SW480 (cell line): ENCODE measurements around the gene ADGRB2.
A peak's percentile ranks its signal among the peaks of the same experiment; 100 is the strongest.

Experiments used
- DNase-seq: peaks from one replicate; pipeline ENCODE4 v3.0.0-alpha.2; 2016; ENCODE audit warnings: low spot score

ADGRB2 gene

DNA sequence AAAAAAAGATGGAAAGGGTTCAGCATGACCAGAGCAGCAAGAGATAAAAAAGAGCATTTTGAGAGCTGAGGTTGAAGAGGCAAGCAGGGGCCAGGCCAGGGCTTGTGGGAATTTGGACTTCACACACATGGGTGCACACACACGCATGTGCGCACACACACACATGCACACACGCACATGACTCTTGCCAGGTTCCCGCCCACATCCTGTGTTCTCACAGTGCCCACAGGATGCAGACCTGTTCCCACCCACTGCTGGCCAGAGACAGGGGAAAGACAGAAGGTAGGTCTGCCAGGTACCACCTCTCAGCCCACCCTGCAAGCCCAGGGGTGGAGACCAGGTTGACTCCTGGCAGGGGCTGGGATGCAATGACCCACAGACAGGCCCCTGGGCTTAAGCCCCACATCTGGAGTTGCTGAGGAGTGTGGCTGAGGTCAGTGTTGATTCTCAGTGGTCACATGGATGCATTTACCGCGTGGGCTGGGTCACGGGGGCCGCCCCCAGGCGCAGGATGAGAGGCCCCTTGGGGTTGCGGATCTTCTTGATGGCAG lies 64.7 kb downstream of the ADGRB2 start:
- peak; percentile 8 for DNase-seq

DNA sequence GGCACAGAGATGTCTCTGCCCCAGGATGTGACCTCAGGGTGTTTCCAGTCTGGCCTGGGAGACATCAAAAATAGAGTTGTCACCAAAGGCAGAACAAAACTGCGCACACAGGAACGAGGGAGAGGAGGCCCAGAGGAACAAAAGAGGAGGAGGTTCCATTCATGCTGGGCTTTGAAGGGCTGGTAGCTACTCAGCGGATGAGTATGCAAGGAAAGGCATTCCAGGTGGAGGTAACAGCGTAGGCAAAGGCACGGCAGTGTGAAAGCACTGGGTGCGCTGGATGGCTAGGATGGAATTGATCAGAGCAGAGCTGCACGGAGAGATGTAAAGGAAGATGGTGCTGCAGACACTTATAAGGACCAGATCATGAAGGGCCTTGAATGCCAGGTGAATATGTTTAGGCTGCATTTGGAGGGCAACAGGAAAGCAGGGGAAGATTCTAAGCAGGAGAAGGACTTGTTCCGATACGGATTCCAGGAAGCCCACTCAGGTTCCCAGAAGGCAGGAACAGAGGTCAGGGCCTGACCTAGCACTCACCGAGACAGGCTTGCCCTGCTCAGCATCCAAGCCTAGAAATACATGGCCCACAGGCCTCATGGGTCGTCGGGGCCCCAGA lies 66.7 kb downstream of the ADGRB2 start:
- DNase-seq: no peak

DNA sequence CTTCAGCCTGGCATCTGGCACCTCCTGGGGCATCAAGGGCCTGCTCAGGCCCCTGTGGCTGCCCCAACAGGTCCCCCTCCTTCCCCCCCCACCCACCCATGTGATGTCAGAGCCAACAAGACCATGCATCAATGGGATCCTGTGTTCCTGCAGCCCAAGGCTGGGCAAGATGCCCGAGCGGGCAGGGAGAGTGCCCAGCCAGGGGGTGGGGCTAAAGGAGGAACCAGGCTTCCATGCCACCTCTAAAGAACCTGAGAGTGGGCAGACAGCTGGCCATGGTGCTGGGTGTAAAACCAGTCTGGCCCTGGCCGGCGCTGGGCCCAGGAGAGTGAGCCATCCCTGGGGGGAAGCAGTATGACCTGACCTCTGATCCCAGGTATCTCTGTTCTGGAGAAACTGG lies 67.9 kb downstream of the ADGRB2 start:
- DNase-seq: peak; percentile 21

DNA sequence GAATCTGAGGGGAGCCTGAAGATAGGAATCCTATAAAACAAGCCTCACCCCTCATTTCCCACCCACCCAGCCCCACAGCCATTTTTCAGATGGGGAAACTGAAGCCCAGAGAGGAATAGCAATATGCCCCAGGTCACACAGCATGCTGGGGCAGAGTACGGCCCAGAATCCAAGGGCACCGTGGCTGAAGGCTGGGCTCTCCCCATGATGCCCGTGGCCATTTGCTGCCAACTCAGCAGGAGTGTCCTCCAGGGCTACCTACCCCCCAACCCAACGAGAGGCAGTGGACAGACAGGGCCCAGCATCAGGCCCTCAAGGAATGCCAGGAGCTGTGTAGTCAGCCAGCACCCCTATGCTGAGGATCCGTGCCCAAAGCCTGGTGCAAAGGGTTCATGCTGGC lies 68.8 kb downstream of the ADGRB2 start:
- DNase-seq: no peak

DNA sequence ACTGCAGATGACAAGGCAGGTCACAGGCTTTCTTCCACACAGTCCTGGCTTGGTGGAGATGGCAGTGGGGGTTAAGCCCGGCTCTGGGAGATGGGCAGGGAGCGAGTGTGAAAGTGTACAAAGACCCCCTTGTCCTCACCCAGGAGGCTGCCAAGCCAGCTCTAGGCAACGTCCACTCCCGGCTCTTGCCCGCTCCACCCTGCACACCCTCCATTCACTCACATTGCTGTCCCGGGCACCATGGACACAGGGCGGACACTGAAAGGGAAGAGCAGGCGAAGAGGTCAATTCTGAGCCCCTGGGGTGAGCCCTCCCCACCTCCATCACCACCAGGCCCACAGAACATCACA lies 69.2 kb downstream of the ADGRB2 start:
- DNase-seq: no peak

DNA sequence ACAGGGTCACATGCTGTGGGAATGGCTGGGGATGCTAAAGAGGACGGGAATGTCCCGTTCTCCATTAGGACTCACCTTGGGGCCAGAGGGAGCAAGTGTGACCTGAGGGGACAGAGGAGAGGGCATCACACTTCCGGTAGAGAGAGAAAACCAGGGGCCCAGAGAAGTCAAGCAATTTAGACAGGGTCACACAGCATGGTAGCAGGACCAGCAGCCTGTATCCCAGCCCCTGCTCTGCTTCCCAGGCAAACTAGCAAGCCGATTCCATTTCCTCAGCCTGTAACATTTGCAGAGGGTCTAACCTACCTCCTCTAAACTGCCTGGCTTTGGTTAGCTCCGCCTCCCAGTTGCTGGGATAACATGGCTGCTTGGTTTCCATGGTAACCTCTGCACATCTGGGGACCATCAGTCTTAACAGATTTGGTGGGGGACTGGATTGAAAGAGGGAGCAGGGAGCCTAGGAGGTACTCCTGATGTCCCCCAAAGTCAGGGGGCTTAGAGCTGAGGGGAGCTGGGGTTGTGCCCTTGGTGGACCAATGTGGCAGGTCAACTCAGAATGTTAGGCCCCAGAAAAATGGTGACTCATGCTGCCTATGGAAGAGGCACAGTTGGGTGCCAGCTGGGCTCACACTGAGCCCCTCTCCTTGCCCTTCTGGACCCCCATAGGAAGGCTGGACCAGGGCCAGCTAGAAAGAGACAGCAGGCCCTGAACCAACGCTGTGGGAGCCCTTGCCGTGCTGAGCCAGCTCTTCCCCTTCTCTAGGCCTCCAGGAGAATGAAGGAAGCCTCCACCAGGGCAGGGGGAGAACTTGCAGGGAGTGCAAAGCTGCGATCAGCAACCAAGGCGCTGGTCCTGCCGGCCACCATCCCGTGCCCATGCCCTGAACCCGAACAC lies 69.8 kb downstream of the ADGRB2 start:
- no peak for DNase-seq

DNA sequence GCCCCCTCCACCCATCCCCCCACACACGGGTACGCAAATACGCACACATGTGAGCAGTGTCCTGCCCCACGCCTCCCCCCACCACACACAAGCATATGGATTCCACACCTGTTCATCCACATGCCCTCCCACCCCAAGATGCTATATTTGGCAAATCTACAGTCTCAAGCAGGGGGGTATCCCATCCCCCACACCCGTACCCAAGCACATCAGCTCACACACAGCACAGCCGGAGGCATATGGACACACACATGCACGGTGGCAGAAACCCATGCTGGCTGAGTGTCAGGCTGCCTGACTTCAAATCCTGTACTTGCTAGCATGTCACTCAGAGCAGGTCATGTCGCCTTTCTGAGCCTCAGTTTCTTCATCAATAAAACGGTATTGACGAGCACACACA lies 70.9 kb downstream of the ADGRB2 start:
- DNase-seq: no peak

DNA sequence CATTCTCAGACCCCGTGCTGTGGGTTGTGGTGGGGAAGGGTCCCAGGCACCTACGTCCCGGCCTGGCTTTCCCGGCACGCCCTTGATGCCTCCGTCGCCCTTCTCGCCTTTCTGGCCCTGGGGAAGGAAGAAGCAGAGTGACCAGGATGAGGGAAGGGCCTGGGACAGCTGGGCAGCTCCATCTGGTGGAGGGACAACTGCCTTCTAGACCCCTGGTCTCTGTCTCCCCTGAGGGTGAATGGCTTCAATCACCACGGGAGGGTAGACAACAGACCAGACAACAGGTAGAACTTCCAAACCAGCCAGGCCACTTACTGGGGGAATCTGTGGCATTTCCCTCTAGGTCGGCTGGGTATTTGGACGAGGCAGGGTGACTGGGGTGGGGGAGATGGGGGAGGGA lies 72.2 kb downstream of the ADGRB2 start:
- DNase-seq: no peak

DNA sequence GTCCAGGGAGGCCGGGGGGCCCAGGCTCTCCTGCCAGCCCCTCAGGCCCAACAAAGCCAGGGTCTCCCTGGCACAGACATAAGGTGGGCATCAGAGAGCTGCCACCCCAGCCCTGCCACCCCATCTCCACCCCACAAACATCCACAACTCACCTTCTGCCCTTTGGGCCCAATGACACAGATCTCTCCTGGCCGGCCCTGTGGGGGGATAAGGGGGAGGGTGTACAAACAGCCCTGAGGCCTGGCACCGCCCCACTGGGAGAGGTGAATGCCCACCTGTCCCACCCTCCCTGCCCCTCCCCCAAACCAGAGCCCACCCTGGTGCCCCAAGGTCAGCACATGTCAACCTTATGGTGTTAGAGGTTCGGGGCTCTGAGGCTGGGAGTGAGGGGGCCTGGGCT lies 72.7 kb downstream of the ADGRB2 start:
- DNase-seq: no peak

DNA sequence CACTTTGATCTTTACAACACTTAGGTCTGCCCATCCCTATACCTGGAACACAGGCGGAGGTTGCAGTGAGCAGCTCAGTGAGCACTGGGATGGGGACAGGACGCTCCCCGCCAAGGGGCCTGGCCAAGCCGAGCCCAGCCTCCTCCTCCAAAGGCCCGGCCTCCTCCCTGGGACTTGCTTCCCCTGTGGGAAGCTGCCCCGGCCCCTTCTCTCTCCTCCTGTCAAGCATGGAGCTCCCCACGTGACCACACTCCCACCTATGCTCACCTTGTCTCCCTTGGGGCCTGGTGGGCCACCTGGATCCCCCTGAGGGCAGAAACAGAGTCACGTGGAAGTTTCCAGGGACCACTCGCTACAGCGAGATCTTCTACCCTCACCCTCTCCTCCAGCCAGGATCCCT lies 73.2 kb downstream of the ADGRB2 start:
- DNase-seq: peak; percentile 47

DNA sequence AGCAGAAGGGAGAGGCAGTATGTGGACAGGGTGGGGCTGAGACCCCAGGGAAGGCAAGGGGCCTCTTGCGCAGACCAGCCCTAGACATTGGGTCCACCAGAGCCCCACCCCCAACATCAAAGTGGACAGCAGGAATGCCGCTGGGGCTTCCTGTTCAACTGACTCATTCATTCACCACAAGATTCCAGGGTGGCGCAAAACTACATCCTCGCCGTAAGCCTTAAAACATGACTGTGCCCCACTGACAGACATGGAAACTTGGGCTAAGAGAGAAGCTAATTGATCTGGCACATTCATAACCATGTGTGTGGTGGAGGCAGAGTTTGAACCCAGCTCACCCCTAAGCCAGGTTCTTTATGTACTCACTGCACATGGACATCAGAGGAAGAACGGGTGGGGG lies 74.3 kb downstream of the ADGRB2 start:
- peak; percentile 95 for DNase-seq

DNA sequence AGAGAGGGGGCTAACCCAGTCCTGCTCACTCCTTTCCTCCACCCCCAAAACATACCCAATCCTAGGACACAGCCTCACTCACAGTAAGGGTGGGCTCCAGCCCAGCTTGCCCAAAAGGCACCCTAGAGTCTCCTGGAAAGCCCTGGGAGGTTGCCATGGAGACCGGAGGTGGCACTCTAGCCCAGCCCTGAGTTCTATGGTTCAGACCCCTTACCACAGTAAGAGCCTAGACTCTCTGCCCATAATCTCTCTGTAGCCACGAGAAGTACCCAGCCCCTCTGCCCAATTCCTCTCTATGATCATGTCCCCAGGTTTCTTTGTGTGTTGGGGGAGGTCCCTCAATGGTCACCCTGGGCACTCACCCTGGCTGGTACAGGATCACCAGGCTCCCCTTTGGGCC lies 74.8 kb downstream of the ADGRB2 start:
- peak; percentile 45 for DNase-seq

DNA sequence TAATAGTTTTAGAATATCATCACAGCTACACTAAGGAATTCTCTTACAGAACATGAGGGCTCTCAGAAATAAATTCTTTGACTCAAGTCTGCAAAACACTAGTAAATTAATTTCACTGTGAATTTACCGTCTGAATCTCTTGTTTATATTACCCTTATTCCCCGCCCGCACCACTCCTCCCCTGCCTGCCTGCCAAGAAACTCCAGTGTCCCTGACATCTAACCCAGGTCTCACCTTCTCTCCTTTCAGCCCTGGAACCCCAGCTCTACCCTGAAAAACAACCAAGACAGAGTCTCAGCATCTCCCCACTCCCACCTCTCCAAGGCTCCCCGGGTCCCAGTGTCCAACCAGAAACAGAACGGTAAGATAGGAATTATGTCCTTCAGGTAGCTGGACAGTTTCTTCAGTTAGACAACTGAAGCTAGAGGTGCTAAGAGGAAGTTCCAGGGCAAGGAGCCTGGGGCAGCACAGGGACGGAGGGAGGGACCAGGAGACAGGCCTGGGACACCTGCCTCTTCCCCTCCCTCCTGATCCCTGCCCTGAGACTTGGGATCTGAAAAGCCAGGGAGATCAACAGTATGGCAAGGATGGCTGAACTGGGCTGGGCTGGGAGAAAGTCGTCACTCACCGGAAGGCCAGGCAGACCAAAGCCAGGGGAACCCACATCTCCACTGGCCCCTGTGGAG lies 75.8 kb downstream of the ADGRB2 start:
- DNase-seq: no peak

DNA sequence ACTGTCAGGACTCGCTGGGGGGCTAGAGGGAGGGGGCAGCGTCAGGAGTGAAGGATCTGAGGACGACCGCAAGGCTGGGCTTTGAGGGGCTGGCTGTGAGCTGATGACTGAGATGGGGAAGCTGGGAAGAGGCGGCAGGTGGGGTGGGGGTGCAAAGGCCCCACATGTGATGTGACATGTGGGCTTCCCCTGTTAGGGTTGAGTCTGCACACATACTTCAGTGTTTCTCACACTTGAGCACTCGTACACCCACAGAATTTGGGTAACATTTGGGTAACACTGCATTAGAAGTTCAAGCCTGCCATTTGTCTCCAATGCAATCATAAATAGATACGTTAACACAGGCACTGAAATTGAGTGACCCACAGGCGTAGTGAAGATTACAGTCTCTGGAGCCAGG lies 76.5 kb downstream of the ADGRB2 start:
- no peak for DNase-seq

DNA sequence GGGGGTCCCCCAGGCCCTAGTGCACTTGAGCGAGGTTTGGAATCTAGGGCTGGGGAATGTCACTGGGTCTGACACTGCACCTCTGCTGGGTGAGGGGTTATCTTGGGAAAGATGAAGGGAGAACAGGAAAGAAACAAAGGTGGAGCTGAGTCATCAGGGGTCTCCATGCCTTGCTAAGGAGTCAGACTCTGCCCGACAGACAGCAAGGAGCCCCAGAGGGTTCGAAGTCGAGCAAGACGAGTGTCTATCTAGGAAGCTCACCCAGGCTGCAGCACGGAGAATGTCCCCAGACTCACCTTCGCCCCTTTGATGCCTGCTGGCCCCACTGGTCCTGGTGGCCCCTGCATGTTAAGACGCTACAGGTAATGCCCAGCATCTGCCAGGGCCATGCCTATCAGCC lies 78.3 kb downstream of the ADGRB2 start:
- DNase-seq: no peak

DNA sequence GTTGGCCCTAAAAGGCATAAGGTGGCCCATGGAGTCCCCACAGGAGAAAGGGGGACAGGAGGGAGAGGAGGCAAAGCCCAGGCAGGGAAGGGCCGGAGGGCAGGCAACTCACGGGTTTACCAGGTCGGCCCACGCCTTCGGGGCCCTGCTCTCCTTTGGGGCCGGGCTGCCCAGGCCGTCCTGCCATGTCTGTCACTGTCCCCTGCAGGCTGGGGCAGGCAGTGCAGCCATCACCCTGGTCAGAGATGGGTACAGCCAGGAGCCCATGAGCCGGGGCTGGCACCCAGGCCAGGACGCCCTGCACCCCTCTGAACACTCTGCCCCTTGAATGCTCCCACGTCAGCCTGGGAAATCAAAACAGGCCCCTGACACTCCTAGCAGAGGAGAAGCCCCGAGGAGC lies 80.1 kb downstream of the ADGRB2 start:
- DNase-seq: no peak

DNA sequence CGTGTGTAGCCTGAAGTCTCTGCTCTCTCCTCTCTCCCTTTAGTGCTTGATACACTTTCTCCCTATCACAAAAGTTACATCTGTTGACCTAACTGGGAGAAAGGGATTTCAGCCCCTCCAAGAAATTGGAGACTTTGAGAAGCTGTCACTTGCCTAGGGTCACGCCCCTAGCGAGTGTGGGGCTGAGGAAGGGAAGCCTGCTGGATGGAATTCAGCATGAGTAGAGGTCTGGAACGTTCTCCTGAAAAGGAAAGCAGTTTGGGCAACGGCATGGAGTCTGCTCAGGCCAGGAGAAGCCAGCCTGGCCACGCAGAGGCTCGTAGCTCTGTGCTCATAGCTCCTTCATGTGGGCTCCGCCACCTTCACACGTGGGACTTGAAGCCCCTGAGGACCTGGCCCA lies 82.7 kb downstream of the ADGRB2 start:
- DNase-seq: no peak

DNA sequence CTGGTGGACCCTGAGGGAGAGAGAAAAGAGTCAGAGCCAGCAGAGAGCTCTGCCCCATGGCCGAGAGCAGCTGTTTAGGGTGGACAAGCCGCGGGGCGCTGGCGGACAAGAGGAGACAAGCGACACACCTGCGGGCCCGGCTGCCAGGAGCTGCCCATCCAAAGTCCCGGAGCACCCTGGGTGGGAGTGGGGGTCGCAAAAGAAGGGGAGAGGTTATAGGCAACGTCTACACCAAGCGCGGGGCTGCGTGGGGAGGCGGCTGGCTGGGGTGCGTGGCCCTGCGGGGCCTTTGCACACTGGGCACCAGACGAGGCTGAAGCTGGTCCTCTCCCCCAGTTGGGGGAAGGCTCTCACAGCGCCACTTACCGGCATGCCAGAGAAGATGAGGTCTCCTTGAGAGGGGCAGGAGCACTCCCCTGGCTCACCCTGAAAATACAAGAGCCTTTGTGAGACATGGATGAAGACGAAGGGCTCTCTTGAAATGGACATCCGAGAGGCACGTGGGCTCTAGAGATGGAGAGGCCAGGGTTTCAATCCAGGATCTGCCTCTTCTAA lies 84.4 kb downstream of the ADGRB2 start:
- no peak for DNase-seq

DNA sequence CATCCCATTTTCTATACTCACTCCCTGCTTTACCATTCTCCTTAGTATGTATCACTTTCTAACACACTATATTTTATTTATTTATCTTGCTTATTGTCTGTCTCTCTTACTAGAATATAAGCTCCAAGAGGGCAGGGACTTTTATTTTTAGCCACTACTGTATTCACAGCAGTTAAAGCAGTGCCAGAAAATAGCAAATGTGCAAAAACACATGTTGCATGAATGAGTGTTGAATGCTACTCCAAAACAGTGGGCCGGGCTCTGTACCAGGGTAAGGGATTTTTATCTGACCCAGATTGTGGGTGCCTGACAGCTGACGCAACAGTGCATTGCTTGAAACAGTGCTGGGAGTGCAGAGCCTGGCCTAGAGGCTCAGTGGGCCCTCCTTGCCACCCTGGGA lies 85.0 kb downstream of the ADGRB2 start:
- no peak for DNase-seq

DNA sequence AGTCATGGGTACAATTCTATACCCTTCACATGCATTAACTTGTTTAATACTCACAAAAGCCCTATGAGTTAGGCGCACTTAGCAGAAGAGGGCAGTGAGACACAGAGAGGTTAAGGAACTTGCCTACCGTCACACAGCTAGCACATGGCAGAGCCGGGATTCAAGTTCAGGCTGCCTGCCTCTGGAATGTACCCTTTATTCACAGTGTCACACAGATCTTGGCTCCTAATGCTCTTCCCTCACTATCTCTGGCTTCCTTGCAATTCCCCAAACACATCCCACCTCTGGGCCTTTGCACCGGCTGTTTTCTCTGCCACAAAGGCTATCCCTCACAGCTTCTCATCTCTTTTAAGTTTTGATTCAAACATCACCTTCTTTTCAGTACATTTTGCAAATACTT lies 85.5 kb downstream of the ADGRB2 start:
- DNase-seq: no peak

DNA sequence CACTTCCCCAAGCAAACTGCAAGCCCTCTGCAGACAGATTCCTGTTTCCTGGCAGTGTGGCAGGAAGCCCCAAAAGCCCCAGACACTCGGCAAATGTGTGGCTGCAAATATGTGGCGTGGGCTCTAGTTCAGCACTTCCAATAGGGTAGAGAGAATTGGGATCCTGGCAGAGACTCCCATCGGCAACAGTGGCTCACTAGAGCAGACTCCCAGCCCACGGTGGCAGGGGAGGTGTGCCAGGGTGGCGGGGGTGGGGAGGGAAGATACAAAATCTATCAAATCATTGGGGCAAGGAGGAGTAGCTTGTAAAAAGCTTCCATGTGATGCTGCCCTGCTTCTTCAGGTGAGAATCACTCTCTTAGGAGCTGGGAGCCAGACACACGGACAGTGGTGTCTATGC lies 86.2 kb downstream of the ADGRB2 start:
- DNase-seq: no peak

DNA sequence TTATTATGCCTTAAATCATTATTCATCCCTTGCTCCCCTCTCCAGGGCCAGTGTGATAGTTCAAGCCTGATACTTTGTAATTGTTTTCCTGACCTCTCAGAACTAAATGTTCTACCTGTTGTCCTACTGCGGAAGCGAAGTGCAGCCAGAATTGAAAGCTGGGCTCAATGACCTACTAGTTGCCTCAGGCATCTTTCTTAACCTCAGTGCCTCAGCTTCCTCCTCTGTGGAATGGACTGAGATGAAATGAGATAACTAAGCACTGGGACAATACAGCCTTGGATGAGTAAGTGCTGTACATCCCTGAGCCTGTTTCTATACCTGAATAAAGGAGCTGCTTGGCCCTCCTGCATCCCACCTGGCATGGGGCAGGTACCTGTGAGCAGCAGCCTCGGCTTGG lies 86.7 kb downstream of the ADGRB2 start:
- no peak for DNase-seq
